SU-DHL-6 (cell line): ENCODE measurements around the gene LINGO3.

Experiments
- H2AFZ ChIP-seq: fragments of 200-600 bp; sonication (generic); 2 replicates; pipeline ENCODE4 v1.6.1; 2014; ENCODE audit warnings: low read depth, mild to moderate bottlenecking, moderate library complexity, mixed read lengths, antibody characterized with exemption, low read length; ENCODE audit not compliant: severe bottlenecking
- H3F3A ChIP-seq: fragments of 200-600 bp; shearing (Covaris generic); 2 replicates; pipeline ENCODE4 v1.6.0; 2016; ENCODE audit warnings: antibody characterized with exemption, mild to moderate bottlenecking; ENCODE audit not compliant: insufficient read depth
- H3K27ac ChIP-seq: fragments of 200-600 bp; sonication (generic); 2 replicates; pipeline ENCODE4 v1.5.1; 2016; ENCODE audit warnings: low read depth, mild to moderate bottlenecking, low read length, moderate library complexity, mixed read lengths
- H3K27me3 ChIP-seq: fragments of 200-600 bp; sonication (generic), shearing (Covaris generic); 2 replicates; pipeline ENCODE4 v1.6.0; 2014; ENCODE audit warnings: mild to moderate bottlenecking, low read length
- H3K36me3 ChIP-seq: fragments of 200-600 bp; sonication (generic); 2 replicates; pipeline ENCODE4 v1.6.1; 2014; ENCODE audit warnings: mild to moderate bottlenecking, low read length, mixed read lengths
- H3K4me2 ChIP-seq: fragments of 300-600, 200-600 bp; shearing (Covaris generic), sonication (generic); 2 replicates; pipeline ENCODE4 v1.6.0; 2014; ENCODE audit warnings: low read length, low read depth, mild to moderate bottlenecking; ENCODE audit not compliant: poor library complexity, severe bottlenecking
- H3K4me3 ChIP-seq: fragments of 200-600 bp; sonication (generic); 2 replicates; pipeline ENCODE4 v1.5.1; 2014; ENCODE audit warnings: antibody characterized with exemption, low read length, mild to moderate bottlenecking, mixed read lengths; ENCODE audit not compliant: insufficient read depth, poor library complexity, severe bottlenecking
- H3K79me2 ChIP-seq: fragments of 200-600 bp; sonication (generic); 2 replicates; pipeline ENCODE4 v1.6.1; 2014; ENCODE audit warnings: mild to moderate bottlenecking, low read length, moderate library complexity; ENCODE audit not compliant: insufficient read depth
- H3K9ac ChIP-seq: fragments of 200-600 bp; sonication (generic); 2 replicates; pipeline ENCODE4 v1.7.0; 2014; ENCODE audit warnings: mild to moderate bottlenecking, low read length
- H3K9me2 ChIP-seq: fragments of 200-600 bp; sonication (generic); replicated peaks from 2 replicates; pipeline ENCODE4 v1.6.1; 2014; ENCODE audit warnings: low read length; ENCODE audit not compliant: insufficient read depth
- H3K9me3 ChIP-seq: fragments of 200-600 bp; sonication (generic); 2 replicates; pipeline ENCODE4 v1.6.1; 2014; ENCODE audit warnings: low read length, mixed read lengths; ENCODE audit not compliant: insufficient read depth
- H4K20me1 ChIP-seq: fragments of 200-600 bp; sonication (generic); 2 replicates; pipeline ENCODE4 v1.6.1; 2014; ENCODE audit warnings: low read depth, mild to moderate bottlenecking, antibody characterized with exemption, low read length, moderate library complexity, mixed read lengths
- EZH2phosphoT487 ChIP-seq: fragments of 200-600 bp; sonication (generic), shearing (Covaris generic); conservative IDR thresholded peaks from 2 replicates; pipeline ENCODE4 v1.6.1; 2018; ENCODE audit warnings: mild to moderate bottlenecking, antibody characterized with exemption, low read length, moderate library complexity, mixed read lengths
- TF ChIP-seq, protein P1 (sequence below): fragments of 200-600 bp; sonication (generic); IDR thresholded peaks from one replicate; pipeline ENCODE4 v1.5.1; 2017; ENCODE audit warnings: antibody characterized with exemption, mild to moderate bottlenecking, low read length, moderate library complexity; ENCODE audit not compliant: insufficient read depth, poor library complexity, severe bottlenecking

Gene LINGO3

DNA sequence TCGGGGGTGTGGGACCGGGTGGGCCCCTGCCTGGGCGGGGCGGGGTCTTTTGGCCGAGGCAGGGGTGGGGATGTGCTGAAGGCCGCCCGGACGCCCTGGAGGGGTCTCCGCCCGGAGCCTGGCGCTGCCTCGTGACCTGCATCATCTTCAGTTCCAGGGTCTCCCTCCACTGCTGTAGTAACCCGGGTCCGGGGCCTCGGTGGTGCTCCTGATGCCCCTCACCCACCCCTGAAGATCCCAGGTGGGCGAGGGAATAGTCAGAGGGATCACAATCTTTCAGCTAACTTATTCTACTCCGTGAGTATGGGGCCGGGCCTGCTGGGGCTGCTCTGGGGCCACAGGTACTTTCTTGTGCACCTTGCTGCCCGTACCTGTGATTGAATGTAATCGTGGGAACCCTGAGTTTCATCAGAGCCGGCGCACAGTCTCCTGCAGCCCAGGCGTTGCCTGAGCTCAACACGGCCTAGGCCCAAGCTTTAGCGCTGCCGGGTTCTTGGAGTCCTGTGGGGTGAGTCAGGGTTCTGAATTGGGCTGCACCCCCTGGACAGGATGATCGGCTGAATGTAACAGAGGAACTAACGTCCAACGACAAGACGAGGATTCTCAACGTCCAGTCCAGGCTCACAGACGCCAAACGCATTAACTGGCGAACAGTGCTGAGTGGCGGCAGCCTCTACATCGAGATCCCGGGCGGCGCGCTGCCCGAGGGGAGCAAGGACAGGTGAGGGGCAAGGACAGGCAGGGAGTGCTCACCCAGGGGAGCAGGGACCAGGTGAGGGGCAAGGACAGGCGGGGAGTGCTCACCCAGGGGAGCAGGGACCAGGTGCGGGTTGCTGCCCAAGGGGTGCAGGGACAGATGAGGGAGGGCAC, 36.5 kb downstream of the LINGO3 start:
- peak overlapping the region; percentile 92 for H3K27ac ChIP-seq
- H4K20me1 ChIP-seq = peaks cover 6% of the 10 kb centered on the region; the same call in 1 of the 2 replicates
- peaks cover 30% of the 10 kb centered on the region for H3F3A ChIP-seq
- no peak overlapping the region for H2AFZ ChIP-seq
- H3K4me2 ChIP-seq = peak overlapping the region; percentile 94
- H3K9ac ChIP-seq = peak overlapping the region; percentile 99
- H3K4me3 ChIP-seq = peak overlapping the region; percentile 77
- H3K27me3 ChIP-seq = no peaks in the 10 kb centered on the region
- H3K9me3 ChIP-seq = no peaks in the 10 kb centered on the region
- TF ChIP-seq, protein P1, sequence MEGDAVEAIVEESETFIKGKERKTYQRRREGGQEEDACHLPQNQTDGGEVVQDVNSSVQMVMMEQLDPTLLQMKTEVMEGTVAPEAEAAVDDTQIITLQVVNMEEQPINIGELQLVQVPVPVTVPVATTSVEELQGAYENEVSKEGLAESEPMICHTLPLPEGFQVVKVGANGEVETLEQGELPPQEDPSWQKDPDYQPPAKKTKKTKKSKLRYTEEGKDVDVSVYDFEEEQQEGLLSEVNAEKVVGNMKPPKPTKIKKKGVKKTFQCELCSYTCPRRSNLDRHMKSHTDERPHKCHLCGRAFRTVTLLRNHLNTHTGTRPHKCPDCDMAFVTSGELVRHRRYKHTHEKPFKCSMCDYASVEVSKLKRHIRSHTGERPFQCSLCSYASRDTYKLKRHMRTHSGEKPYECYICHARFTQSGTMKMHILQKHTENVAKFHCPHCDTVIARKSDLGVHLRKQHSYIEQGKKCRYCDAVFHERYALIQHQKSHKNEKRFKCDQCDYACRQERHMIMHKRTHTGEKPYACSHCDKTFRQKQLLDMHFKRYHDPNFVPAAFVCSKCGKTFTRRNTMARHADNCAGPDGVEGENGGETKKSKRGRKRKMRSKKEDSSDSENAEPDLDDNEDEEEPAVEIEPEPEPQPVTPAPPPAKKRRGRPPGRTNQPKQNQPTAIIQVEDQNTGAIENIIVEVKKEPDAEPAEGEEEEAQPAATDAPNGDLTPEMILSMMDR = no peak
- TF ChIP-seq EZH2phosphoT487 = no peak
- H3K9me2 ChIP-seq = no peaks in the 10 kb centered on the region
- peaks cover 42% of the 10 kb centered on the region for H3K79me2 ChIP-seq
- peaks cover 3% of the 10 kb centered on the region; the same call in 1 of the 2 replicates for H3K36me3 ChIP-seq

DNA sequence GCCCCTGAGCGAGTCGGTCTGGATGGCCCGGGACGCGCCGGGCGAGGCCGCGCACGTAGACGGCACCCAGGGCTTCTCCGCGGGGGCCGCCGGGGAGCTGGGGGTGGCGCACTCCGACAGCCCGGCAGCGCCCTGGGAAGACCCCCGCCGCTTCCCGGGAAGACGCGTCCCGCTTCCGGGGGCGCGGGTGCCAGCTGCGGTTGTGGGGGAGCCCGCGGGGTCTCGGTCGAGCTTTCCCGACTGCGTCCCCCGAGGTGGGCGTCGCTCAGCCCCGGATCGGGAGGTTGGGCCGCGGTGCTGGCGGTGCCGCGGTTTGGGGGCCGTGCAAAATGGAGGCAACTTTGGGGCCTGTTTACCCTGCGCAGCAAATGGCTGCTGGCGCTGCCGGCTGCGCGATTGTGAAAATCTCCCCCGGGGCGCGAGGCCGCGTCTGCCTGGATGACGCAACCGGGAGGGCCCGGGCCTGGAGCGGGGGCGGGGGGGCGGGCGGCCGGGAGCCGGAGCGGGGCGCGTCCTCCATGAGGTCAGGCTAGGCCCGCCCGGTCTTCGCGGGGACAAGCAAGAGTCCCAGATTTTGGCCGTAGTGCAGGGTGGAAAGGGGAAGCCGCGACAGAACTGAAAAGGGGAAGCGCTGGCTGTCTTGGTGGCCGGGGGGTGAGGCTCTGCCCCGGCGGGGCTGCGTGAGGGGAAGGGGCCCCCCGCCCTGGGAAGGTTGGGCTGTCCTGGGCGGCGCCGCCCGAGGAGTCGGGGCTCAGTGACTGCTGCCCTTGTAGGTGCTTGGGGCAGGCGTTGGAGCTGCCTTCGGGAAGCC, 37.3 kb downstream of the LINGO3 start:
- peaks cover 6% of the 10 kb centered on the region; the same call in 1 of the 2 replicates for H4K20me1 ChIP-seq
- peak overlapping the region; percentile 77 for H3K4me3 ChIP-seq
- no peak for TF ChIP-seq EZH2phosphoT487
- TF ChIP-seq, protein P1 = no peak
- no peaks in the 10 kb centered on the region for H3K9me3 ChIP-seq
- peaks cover 42% of the 10 kb centered on the region for H3K79me2 ChIP-seq
- peak overlapping the region; percentile 92 for H3K27ac ChIP-seq
- H3K9me2 ChIP-seq = no peaks in the 10 kb centered on the region
- H3K9ac ChIP-seq = peak overlapping the region; percentile 99
- H3K36me3 ChIP-seq = peaks cover 3% of the 10 kb centered on the region; the same call in 1 of the 2 replicates
- peaks cover 30% of the 10 kb centered on the region for H3F3A ChIP-seq
- H3K4me2 ChIP-seq = peak overlapping the region; percentile 94
- no peaks in the 10 kb centered on the region for H3K27me3 ChIP-seq
- H2AFZ ChIP-seq = no peak overlapping the region

DNA sequence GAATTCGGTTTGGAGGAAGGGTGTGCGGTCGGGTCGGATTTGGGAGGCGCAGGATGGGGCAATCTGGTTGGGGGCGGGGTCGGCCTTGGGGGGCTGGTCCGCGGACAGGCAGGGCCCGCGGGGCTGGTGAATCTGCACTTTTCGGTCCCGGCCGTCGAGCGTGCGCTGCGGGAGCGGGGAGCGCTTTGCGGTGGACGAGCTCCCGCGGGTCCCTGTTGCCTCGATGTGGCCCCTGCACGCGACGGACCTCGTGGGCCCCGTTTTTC, 37.9 kb downstream of the LINGO3 start:
- Histone ChIP-seq H3K79me2 (peaks cover 42% of the 10 kb centered on the region), H3K27me3 (no peaks in the 10 kb centered on the region), H3F3A (peaks cover 30% of the 10 kb centered on the region), H3K36me3 (peaks cover 3% of the 10 kb centered on the region; the same call in 1 of the 2 replicates), H3K9me2 (no peaks in the 10 kb centered on the region), H3K4me2 (peak overlapping the region; percentile 94), H2AFZ (no peak overlapping the region), H3K27ac (peak overlapping the region; percentile 92), H3K9ac (peak overlapping the region; percentile 99), H4K20me1 (peaks cover 6% of the 10 kb centered on the region; the same call in 1 of the 2 replicates), H3K9me3 (no peaks in the 10 kb centered on the region), H3K4me3 (peak overlapping the region; percentile 77)
- TF ChIP-seq, protein P1 = no peak
